ENCODE results near the gene SRI.
"Not testable (repeated sequence)": the region's sequence is repeated elsewhere in the genome, so short reads cannot be mapped to it uniquely, and the experiment has no call there.

Gene SRI

GRCh38 chr7:88176190-88176589 is 43.6 kb downstream of the SRI start:
- DNase-seq (ENCODE audit: low read depth) = no peak

DNA sequence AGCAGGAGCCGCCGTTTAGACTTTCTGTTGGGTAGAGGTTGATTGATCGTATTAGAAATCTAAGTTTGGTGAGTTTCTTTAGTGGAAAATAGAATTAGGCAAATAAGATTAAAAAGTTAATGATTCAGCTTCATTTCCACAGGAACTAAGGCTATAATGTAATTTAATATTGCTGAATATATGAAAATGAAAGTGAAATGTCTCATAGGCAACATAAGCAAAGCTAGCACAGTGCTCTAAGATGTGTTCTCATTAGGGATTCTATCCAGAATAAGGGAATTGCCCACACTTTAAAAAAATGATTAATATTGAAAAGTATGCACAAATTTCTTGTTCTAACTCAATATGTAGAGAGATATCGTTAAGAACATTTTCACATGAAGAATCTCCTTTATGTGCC is 47.0 kb downstream of the SRI start:
- no peak for DNase-seq (ENCODE audit: low read depth)

DNA sequence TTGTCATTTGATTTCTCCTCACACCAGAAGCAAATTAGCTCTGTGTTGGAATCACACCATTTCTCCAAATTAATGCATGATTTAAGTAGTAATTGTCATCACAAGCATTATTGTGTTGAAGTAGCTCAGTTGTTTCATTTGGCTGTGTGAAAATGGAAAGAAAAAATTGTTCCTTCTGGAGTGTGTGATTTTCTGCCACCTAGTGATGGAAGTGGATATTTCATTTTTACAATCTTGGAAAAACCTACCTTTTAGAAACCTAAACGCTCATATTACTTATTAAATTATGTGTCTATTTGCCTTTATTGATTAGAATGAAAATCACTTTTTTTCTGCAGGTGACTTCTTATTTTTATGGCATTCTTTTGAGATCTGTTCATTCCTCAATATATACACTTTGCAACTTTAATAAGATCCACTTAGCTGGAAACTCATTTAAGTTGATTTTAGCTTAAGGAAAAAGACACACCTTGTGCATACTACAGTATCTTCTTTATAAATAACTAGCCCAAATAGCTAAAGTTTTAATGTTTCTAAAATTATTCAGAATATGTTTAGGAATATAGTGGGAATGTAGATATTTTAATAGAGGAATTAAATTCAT is 50.0 kb downstream of the SRI start:
- no peak for DNase-seq (ENCODE audit: low read depth)

GRCh38 chr7:88167721-88168120 is 52.1 kb downstream of the SRI start:
- DNase-seq (ENCODE audit: low read depth) = no peak

- no peak for DNase-seq (ENCODE audit: low read depth)
Measured at GRCh38 chr7:88167223-88167622, 52.6 kb downstream of the SRI start.

DNA sequence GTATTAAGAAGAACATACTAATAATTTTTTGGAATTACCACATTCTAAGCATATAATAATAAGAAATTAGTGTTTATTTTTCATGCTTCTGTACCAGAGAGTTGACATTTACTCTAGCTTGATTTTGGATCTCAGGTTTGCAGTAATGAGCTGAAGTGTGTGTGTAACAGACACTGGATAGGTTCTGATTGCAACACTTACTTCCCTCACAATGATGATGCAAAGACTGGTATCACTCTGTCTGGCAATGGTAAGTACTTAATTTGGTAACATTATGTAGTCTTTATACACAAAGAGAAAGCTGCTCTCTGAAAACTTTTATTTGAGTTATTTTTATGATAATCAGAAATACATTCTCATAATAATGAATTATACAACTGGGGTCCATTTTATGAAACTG is 54.1 kb downstream of the SRI start:
- no peak for DNase-seq (ENCODE audit: low read depth)

DNA sequence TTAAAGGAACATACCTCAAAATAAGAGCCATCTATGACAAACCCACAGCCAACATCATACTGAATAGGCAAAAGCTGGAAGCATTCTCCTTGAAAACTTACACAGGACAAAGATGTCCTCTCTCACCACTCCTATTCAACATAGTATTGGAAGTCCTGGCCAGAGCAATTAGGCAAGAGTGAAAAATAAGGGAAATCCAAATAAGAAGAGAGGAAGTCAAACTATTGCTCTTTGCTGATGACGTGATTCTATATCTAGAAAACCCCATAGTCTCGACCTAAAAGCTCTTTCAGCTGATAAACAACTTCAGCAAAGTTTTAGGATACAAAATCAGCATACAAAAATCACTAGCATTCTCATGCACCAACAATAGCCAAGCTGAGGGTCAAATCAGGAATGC is 60.1 kb downstream of the SRI start:
- not testable (repeated sequence) for DNase-seq (ENCODE audit: low read depth)

- DNase-seq (ENCODE audit: low read depth) = no peak
Measured at GRCh38 chr7:88156356-88156755, 63.5 kb downstream of the SRI start.

- DNase-seq (ENCODE audit: low read depth) = no peak
Measured at GRCh38 chr7:88155756-88156155, 64.1 kb downstream of the SRI start.
